Left lung (tissue), 10 donors: ENCODE measurements around the gene STYXL1. TPM values are rescaled to one million over a fixed set of nuclear protein-coding genes. Genes with fewer than 3 reads are reported as not detected.
A peak's percentile ranks its signal among the peaks of the same experiment; 100 is the strongest.
"Not testable (repeated sequence)": the region's sequence is repeated elsewhere in the genome, so short reads cannot be mapped to it uniquely, and the experiment has no call there.

Experiments used
- ATAC-seq: fragments of 200-7000 bp; cut with Tn5 transposase; one replicate; pipeline ENCODE4 v1.9.1; 2020; ENCODE audit warnings: moderate library complexity
- DNase-seq, 4 donors: peaks; one replicate each; pipeline ENCODE4 v3.0.0-alpha.2; 2013 to 2020
- H3K27ac ChIP-seq, 2 donors: fragments of 200-600 bp; sonication (generic) in 1 of 2; one replicate each; pipeline versions ENCODE4 v1.5.0 to v1.8.0; 2020 to 2021
- H3K27me3 ChIP-seq, 2 donors: fragments of 200-600 bp; sonication (generic) in 1 of 2; one replicate each; pipeline versions ENCODE4 v1.5.0 to v1.8.0; 2020 to 2021
- H3K36me3 ChIP-seq, 2 donors: fragments of 200-600 bp; sonication (generic) in 1 of 2; one replicate each; pipeline versions ENCODE4 v1.5.0 to v1.8.0; 2020 to 2021
- H3K4me1 ChIP-seq, 2 donors: fragments of 200-600 bp; one replicate each; pipeline ENCODE4 v1.8.0; 2021
- H3K4me3 ChIP-seq, 2 donors: fragments of 200-600 bp; sonication (generic) in 1 of 2; one replicate each; pipeline versions ENCODE4 v1.5.0 to v1.8.0; 2020 to 2021; ENCODE audit warnings: mild to moderate bottlenecking in 1 of 2
- H3K9me3 ChIP-seq, 2 donors: fragments of 200-600 bp; sonication (generic) in 1 of 2; one replicate each; pipeline versions ENCODE4 v1.5.0 to v1.8.0; 2020 to 2021
- CTCF ChIP-seq, 2 donors: fragments of 200-600 bp; sonication (generic) in 1 of 2; IDR thresholded peaks; one replicate each; pipeline versions ENCODE4 v1.5.0 to v1.8.0; 2021; ENCODE audit warnings: antibody characterized with exemption in 2 of 2
- intact Hi-C, 2 donors: fragments of 100-400 bp; cut with DNase I; formaldehyde crosslinking; loops; one replicate each; pipeline versions ENCODE4 v1.11.2 to v1.14.2; 2022
- polyA plus RNA-seq, 6 donors: library from polyadenylated mRNA; unstranded; fragments of 120-200 nt; gene quantifications; one replicate each; pipeline ENCODE4 v1.2.1, GENCODE V29; 2013; ENCODE audit not compliant: insufficient read length in 6 of 6
- total RNA-seq, 2 donors: library from RNA; stranded (reverse); fragmentation: NEBNext Ultra II Directional; extraction: Animal tissue kit (Norgen Biotek cat#: 25700); gene quantifications; one replicate each; pipeline ENCODE4 v1.2.1, GENCODE V29; 2021
- donor health status: DM: no; HTN: yes; CAD: no.
- donor health status: DM: no; HTN: no; CAD: no.

The STYXL1 gene
- total and polyA plus RNA-seq, 8 donors = 32.4 to 49.5 (median 37.7) TPM

DNA sequence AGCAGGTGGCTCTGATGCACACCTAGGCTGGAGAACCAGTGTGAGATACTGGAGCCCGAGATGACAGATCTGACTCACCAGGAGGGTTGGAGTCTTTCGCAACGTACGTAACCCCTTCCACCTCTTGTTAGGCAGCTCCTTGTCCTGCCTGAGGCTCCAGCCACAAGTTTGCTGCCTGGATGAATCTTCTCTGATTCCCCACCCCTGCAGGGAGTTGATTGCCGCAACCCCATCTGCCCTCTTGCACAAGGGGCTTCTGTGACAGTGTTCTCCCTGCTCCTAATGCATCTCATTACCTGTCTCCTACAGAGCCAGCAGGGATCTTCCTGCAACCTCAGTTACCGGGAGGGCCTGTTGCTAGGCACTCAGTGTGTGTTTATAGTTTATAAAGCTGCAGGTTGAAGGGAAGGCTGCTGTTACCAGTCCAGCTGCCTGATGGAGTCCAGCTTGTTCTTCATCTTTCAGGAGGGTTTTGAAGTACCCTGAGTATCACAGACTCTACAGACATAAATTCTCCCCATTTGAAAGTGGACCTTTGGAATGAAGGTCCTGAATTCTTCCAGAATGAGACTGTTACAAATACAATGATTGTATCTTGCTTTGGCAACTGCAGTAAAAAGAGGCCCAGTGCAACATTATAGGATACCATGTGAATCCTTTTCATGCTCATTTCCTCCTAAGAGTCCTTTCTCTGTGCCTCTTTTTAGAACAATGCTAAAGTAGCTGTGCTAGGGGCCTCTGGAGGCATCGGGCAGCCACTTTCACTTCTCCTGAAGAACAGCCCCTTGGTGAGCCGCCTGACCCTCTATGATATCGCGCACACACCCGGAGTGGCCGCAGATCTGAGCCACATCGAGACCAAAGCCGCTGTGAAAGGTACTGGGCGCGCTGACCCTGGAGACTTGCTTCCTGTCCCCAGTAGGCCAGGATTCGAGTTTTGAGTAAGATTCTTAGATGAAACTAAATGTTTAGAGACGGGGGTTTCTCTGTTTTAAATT, 6.6 kb upstream of the STYXL1 start:
- peaks cover 0 to 22% of the 10 kb centered on the region in 2 donors for H3K4me1 ChIP-seq
- ATAC-seq (peak; percentile 67), DNase-seq (no peak)
- no peak for TF ChIP-seq CTCF (IDR thresholded peaks at IDR 0.05)
- peaks cover 0 to 72% of the 10 kb centered on the region in 2 donors for H3K36me3 ChIP-seq
- H3K9me3 ChIP-seq = no peaks in the 10 kb centered on the region
- H3K4me3 ChIP-seq = no peak overlapping the region
- intact Hi-C loops = no loop called here
- no peaks in the 10 kb centered on the region for H3K27me3 ChIP-seq
- H3K27ac ChIP-seq = no peak overlapping the region

DNA sequence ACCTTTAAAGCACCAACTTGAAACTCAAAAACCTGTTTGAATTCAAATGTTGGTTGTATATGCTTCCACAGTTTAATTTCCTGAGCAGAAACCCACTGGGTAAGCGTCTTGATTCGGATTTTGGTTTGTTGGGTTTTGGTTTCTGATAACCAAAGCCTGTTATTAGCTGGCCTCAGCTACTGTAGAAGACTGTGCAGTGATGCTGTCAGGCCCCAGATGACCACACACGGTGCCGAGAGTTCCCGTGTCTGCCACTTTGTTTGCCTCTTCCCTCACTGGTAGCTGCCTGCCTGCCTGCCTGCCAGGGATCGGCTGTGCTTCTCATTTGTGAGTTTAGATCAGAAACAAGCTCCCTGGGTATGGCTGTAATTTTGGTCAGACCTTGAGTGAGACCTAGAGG, 5.7 kb upstream of the STYXL1 start:
- Histone ChIP-seq H3K36me3 (peaks cover 0 to 63% of the 10 kb centered on the region in 2 donors), H3K9me3 (no peaks in the 10 kb centered on the region), H3K27me3 (no peaks in the 10 kb centered on the region), H3K27ac (no peak overlapping the region), H3K4me1 (peaks cover 5 to 31% of the 10 kb centered on the region in 2 donors), H3K4me3 (no peak overlapping the region)
- no peak for DNase-seq
- no peak for ATAC-seq
- no peak for TF ChIP-seq CTCF (IDR thresholded peaks at IDR 0.05)
- intact Hi-C loops = no loop called here

DNA sequence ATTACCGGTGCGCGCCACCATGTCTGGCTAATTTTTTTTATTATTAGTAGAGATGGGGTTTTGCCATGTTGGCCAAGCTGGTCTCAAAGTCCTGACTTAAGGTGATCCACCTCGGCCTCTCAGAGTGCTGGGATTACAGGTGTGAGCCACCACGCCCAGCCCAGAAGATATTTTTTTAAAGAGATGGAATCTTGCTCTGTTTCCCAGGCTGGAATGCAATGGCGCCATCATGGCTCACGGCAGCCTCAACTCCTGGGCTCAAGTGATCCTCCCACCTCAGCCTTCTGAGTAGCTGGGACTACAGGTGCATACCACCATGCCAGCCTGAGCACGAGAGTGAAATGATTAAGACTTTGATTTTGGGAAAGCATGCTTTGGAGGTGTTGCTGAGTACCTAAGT, 4.9 kb upstream of the STYXL1 start:
- H3K9me3 ChIP-seq, H3K27me3 ChIP-seq, H3K27ac ChIP-seq, H3K4me3 ChIP-seq, intact Hi-C loops, DNase-seq, ATAC-seq: not testable (repeated sequence)
- H3K36me3 ChIP-seq = peaks cover 0 to 55% of the 10 kb centered on the region in 2 donors
- peaks cover 5 to 31% of the 10 kb centered on the region in 2 donors for H3K4me1 ChIP-seq

GRCh38 chr7:76051840-76052239, 4.0 kb upstream of the STYXL1 start:
- Histone ChIP-seq H3K4me1 (peaks cover 5 to 35% of the 10 kb centered on the region in 2 donors), H3K4me3 (no peak overlapping the region), H3K27me3 (no peaks in the 10 kb centered on the region), H3K9me3 (no peaks in the 10 kb centered on the region), H3K27ac (no peak overlapping the region), H3K36me3 (peaks cover 0 to 46% of the 10 kb centered on the region in 2 donors)
- no peak for DNase-seq
- intact Hi-C loops = no loop called here
- ATAC-seq = no peak
- no peak for TF ChIP-seq CTCF (IDR thresholded peaks at IDR 0.05)

GRCh38 chr7:76050545-76050944, 2.7 kb upstream of the STYXL1 start:
- Histone ChIP-seq H3K27ac (no peak overlapping the region), H3K4me1 (peaks cover 5 to 46% of the 10 kb centered on the region in 2 donors), H3K9me3 (no peaks in the 10 kb centered on the region), H3K27me3 (no peaks in the 10 kb centered on the region), H3K36me3 (peaks cover 0 to 34% of the 10 kb centered on the region in 2 donors), H3K4me3 (no peak overlapping the region)
- intact Hi-C loops = no loop called here
- ATAC-seq (no peak), DNase-seq (no peak)
- no peak for TF ChIP-seq CTCF (IDR thresholded peaks at IDR 0.05)
